DOHH2 (cell line): ENCODE measurements around the gene MTRR.

Experiments used
- EZH2phosphoT487 ChIP-seq: fragments of 200-600 bp; sonication (generic); IDR thresholded peaks from 2 replicates; pipeline ENCODE4 v1.6.1; 2017; ENCODE audit warnings: borderline replicate concordance, mild to moderate bottlenecking, antibody characterized with exemption, low read length, moderate library complexity, mixed read lengths
- TF ChIP-seq, protein P1 (sequence below): fragments of 200-600 bp; sonication (generic); IDR thresholded peaks from one replicate; pipeline ENCODE4 v1.5.1; 2014; ENCODE audit warnings: antibody characterized with exemption, mild to moderate bottlenecking, low read depth, low read length; ENCODE audit not compliant: poor library complexity, severe bottlenecking

DNA sequence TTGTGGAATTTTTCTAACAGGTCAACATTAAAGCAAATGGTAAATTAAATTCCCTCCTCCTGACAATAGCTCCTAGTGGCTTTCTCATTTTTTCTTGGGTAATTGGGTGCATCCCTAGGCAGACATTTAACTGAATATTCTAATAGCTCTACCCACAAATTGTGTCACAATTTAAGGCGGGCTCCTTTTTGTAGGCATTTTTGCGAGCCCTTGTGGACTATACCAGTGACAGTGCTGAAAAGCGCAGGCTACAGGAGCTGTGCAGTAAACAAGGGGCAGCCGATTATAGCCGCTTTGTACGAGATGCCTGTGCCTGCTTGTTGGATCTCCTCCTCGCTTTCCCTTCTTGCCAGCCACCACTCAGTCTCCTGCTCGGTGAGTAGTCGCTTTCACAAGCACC, 20.0 kb downstream of the MTRR start:
- TF ChIP-seq, protein P1, sequence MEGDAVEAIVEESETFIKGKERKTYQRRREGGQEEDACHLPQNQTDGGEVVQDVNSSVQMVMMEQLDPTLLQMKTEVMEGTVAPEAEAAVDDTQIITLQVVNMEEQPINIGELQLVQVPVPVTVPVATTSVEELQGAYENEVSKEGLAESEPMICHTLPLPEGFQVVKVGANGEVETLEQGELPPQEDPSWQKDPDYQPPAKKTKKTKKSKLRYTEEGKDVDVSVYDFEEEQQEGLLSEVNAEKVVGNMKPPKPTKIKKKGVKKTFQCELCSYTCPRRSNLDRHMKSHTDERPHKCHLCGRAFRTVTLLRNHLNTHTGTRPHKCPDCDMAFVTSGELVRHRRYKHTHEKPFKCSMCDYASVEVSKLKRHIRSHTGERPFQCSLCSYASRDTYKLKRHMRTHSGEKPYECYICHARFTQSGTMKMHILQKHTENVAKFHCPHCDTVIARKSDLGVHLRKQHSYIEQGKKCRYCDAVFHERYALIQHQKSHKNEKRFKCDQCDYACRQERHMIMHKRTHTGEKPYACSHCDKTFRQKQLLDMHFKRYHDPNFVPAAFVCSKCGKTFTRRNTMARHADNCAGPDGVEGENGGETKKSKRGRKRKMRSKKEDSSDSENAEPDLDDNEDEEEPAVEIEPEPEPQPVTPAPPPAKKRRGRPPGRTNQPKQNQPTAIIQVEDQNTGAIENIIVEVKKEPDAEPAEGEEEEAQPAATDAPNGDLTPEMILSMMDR = no peak
- TF ChIP-seq EZH2phosphoT487 = no peak
